Neural cell (in vitro differentiated cells): ENCODE results near the gene FOXP3. TPM values are rescaled to one million over a fixed set of nuclear protein-coding genes. Genes with fewer than 3 reads are reported as not detected.

Source experiments
- H2AFZ ChIP-seq: fragments of 200-600, 300-800 bp; sonication (generic), shearing (Covaris generic); 2 replicates; pipeline ENCODE4 v1.6.0; 2014; ENCODE audit warnings: low read depth, mild to moderate bottlenecking, antibody characterized with exemption, low read length, moderate library complexity
- H3F3A ChIP-seq: fragments of 200-600 bp; shearing (Covaris generic); 2 replicates; pipeline ENCODE4 v1.6.1; 2016; ENCODE audit warnings: mild to moderate bottlenecking, moderate library complexity, mixed read lengths, antibody characterized with exemption, low read length; ENCODE audit not compliant: insufficient read depth, poor library complexity, severe bottlenecking
- H3K27ac ChIP-seq: fragments of 200-600, 300-800 bp; sonication (generic), shearing (Covaris generic); 2 replicates; pipeline ENCODE4 v1.5.1; 2014; ENCODE audit warnings: mild to moderate bottlenecking, low read length, moderate library complexity
- H3K27me3 ChIP-seq: fragments of 300-800, 200-600 bp; sonication (generic), shearing (Covaris generic); 2 replicates; pipeline ENCODE4 v1.6.0; 2014; ENCODE audit warnings: mild to moderate bottlenecking, low read depth, low read length, moderate library complexity; ENCODE audit not compliant: insufficient read depth
- H3K36me3 ChIP-seq: fragments of 300-800, 200-600 bp; sonication (generic), shearing (Covaris generic); 2 replicates; pipeline ENCODE4 v1.5.1; 2014; ENCODE audit warnings: mild to moderate bottlenecking, antibody characterized with exemption, low read length, moderate library complexity; ENCODE audit not compliant: insufficient read depth
- H3K4me2 ChIP-seq: fragments of 300-800, 200-600 bp; sonication (generic), shearing (Covaris generic); 2 replicates; pipeline ENCODE4 v1.6.0; 2014; ENCODE audit warnings: mild to moderate bottlenecking, low read length
- H3K4me3 ChIP-seq: fragments of 300-800, 200-600 bp; sonication (generic), shearing (Covaris generic); 2 replicates; pipeline ENCODE4 v1.5.1; 2014; ENCODE audit warnings: mild to moderate bottlenecking, low read length, moderate library complexity
- H3K79me2 ChIP-seq: fragments of 200-600 bp; shearing (Covaris generic); replicated peaks from 2 replicates; pipeline ENCODE4 v1.6.0; 2014; ENCODE audit warnings: mild to moderate bottlenecking, low read length, moderate library complexity; ENCODE audit not compliant: insufficient read depth
- H3K9ac ChIP-seq: fragments of 300-800, 200-600 bp; sonication (generic), shearing (Covaris generic); 2 replicates; pipeline ENCODE4 v1.6.1; 2016; ENCODE audit warnings: mild to moderate bottlenecking, low read length, mixed read lengths
- H3K9me2 ChIP-seq: fragments of 200-600 bp; shearing (Covaris generic); 2 replicates; pipeline ENCODE4 v1.6.1; 2016; ENCODE audit warnings: mild to moderate bottlenecking, low read length, mixed read lengths; ENCODE audit not compliant: insufficient read depth
- H3K9me3 ChIP-seq: fragments of 200-600, 300-800 bp; sonication (generic), shearing (Covaris generic); 2 replicates; pipeline ENCODE4 v1.6.1; 2016; ENCODE audit warnings: mild to moderate bottlenecking, mixed run types, low read length, moderate library complexity, mixed read lengths
- H4K20me1 ChIP-seq: fragments of 200-600 bp; shearing (Covaris generic); 2 replicates; pipeline ENCODE4 v1.6.1; 2016; ENCODE audit warnings: mild to moderate bottlenecking, mixed run types; ENCODE audit not compliant: insufficient read depth
- EP300 ChIP-seq: fragments of 450-650 bp; conservative IDR thresholded peaks from 2 replicates; pipeline ENCODE4 v1.6.1; 2014; ENCODE audit warnings: antibody characterized with exemption, mild to moderate bottlenecking, moderate library complexity; ENCODE audit not compliant: poor library complexity, severe bottlenecking
- EZH2 ChIP-seq: fragments of 200-600, 300-800 bp; shearing (Covaris generic), sonication (generic); IDR thresholded peaks from 2 replicates; pipeline ENCODE4 v1.6.1; 2014; ENCODE audit warnings: antibody characterized with exemption, low read length, borderline replicate concordance, mild to moderate bottlenecking; ENCODE audit not compliant: insufficient read depth, poor library complexity, severe bottlenecking
- MXI1 ChIP-seq: fragments of 450-650 bp; conservative IDR thresholded peaks from 2 replicates; pipeline ENCODE4 v1.6.1; 2014; ENCODE audit warnings: antibody characterized with exemption, mild to moderate bottlenecking; ENCODE audit not compliant: poor library complexity, severe bottlenecking
- POLR2AphosphoS5 ChIP-seq: IDR thresholded peaks from 2 replicates; pipeline ENCODE4 v1.6.1; 2012
- RAD21 ChIP-seq: fragments of 450-650 bp; conservative IDR thresholded peaks from 2 replicates; pipeline ENCODE4 v1.6.1; 2014; ENCODE audit warnings: antibody characterized with exemption, mild to moderate bottlenecking, moderate library complexity
- SMC3 ChIP-seq: fragments of 450-650 bp; conservative IDR thresholded peaks from 2 replicates; pipeline ENCODE4 v1.6.1; 2014; ENCODE audit warnings: antibody characterized with exemption, mild to moderate bottlenecking, moderate library complexity; ENCODE audit not compliant: poor library complexity
- TAF1 ChIP-seq: IDR thresholded peaks from 2 replicates; pipeline ENCODE4 v1.6.1; 2012; ENCODE audit warnings: low read depth
- polyA plus RNA-seq: library from polyadenylated mRNA; depleted of rRNA; stranded (reverse); fragments of >200 nt; gene quantifications from 2 replicates; pipeline ENCODE4 v1.2.3, GENCODE V29; 2014
- TF ChIP-seq, protein P1 (sequence below): IDR thresholded peaks from 2 replicates; pipeline ENCODE4 v1.6.1; 2012; ENCODE audit warnings: borderline replicate concordance
- TF ChIP-seq, protein P2 (sequence below): fragments of 450-650 bp; IDR thresholded peaks from 2 replicates; pipeline ENCODE4 v1.5.1; 2014; ENCODE audit warnings: antibody characterized with exemption, mild to moderate bottlenecking, moderate library complexity; ENCODE audit not compliant: poor library complexity, severe bottlenecking

Gene FOXP3
- polyA plus RNA-seq, 1 donor from 2014 or later, result not detected

DNA sequence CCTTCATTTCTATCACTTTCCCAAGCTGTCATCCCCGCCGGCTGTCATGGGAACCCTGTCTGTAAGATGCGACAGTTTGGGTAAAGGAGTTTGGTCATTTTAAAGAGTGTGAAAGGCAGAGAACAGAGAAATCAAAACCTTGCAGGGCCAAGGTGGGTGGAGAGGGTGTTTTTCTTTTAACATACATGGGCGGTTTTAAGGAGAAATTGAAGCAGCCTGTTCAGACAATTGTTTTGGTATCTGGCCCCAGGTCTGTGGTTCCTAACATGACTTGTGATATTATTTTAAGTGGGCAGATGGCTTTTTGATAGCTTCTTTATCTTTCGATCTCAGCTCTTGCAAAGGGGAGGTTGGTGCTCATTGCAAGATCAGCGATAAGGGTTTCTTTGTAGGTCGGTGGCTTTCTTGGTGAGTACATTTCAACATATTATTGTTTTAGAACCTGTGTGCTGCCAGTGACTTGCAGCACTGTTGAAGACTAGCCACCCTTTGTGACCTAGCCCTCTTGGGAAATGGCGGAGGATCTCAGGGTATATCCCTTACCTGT lies 8.7 kb upstream of the FOXP3 start:
- Histone ChIP-seq H3F3A (no peaks in the 10 kb centered on the region), H3K27ac (no peak overlapping the region), H3K79me2 (peaks cover 6% of the 10 kb centered on the region), H4K20me1 (no peaks in the 10 kb centered on the region), H3K9me2 (no peaks in the 10 kb centered on the region), H3K9ac (peak overlapping the region; percentile 12), H3K4me3 (peak overlapping the region; percentile 69), H2AFZ (no peak overlapping the region), H3K27me3 (no peaks in the 10 kb centered on the region), H3K36me3 (no peaks in the 10 kb centered on the region), H3K9me3 (no peaks in the 10 kb centered on the region), H3K4me2 (no peak overlapping the region)
- TF ChIP-seq MXI1, result no peak
- TF ChIP-seq, protein P1, sequence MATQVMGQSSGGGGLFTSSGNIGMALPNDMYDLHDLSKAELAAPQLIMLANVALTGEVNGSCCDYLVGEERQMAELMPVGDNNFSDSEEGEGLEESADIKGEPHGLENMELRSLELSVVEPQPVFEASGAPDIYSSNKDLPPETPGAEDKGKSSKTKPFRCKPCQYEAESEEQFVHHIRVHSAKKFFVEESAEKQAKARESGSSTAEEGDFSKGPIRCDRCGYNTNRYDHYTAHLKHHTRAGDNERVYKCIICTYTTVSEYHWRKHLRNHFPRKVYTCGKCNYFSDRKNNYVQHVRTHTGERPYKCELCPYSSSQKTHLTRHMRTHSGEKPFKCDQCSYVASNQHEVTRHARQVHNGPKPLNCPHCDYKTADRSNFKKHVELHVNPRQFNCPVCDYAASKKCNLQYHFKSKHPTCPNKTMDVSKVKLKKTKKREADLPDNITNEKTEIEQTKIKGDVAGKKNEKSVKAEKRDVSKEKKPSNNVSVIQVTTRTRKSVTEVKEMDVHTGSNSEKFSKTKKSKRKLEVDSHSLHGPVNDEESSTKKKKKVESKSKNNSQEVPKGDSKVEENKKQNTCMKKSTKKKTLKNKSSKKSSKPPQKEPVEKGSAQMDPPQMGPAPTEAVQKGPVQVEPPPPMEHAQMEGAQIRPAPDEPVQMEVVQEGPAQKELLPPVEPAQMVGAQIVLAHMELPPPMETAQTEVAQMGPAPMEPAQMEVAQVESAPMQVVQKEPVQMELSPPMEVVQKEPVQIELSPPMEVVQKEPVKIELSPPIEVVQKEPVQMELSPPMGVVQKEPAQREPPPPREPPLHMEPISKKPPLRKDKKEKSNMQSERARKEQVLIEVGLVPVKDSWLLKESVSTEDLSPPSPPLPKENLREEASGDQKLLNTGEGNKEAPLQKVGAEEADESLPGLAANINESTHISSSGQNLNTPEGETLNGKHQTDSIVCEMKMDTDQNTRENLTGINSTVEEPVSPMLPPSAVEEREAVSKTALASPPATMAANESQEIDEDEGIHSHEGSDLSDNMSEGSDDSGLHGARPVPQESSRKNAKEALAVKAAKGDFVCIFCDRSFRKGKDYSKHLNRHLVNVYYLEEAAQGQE, result no peak
- TF ChIP-seq, protein P2, sequence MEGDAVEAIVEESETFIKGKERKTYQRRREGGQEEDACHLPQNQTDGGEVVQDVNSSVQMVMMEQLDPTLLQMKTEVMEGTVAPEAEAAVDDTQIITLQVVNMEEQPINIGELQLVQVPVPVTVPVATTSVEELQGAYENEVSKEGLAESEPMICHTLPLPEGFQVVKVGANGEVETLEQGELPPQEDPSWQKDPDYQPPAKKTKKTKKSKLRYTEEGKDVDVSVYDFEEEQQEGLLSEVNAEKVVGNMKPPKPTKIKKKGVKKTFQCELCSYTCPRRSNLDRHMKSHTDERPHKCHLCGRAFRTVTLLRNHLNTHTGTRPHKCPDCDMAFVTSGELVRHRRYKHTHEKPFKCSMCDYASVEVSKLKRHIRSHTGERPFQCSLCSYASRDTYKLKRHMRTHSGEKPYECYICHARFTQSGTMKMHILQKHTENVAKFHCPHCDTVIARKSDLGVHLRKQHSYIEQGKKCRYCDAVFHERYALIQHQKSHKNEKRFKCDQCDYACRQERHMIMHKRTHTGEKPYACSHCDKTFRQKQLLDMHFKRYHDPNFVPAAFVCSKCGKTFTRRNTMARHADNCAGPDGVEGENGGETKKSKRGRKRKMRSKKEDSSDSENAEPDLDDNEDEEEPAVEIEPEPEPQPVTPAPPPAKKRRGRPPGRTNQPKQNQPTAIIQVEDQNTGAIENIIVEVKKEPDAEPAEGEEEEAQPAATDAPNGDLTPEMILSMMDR, result no peak
- no peak for TF ChIP-seq SMC3
- no peak for TF ChIP-seq EP300
- TF ChIP-seq TAF1, result no peak
- TF ChIP-seq RAD21, result no peak
- TF ChIP-seq EZH2, result no peak
- no peak for TF ChIP-seq POLR2AphosphoS5

DNA sequence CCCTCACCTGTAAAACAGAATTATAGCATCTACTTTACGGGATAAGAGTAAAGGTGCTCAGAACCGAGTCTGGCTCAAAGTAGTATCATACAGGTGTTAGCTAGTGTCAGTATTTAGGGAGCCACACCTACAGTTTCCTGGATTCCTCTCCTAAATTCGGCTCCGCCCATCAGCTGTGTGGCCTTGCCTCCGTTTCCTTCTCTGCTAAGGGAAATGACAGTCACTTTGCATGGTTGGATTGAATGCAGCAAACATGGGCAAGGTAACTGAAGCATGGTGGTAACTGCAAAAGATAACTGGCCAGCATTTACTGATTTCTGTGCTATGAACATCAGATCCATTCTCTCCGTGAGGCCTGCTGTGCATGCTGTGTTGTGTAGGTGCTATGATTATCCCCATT lies 7.9 kb upstream of the FOXP3 start:
- Histone ChIP-seq H4K20me1 (no peaks in the 10 kb centered on the region), H3K9ac (peak overlapping the region; percentile 12), H3K9me2 (no peaks in the 10 kb centered on the region), H3K27me3 (no peaks in the 10 kb centered on the region), H3K36me3 (no peaks in the 10 kb centered on the region), H3K9me3 (no peaks in the 10 kb centered on the region), H3K27ac (no peak overlapping the region), H3K4me3 (peak overlapping the region; percentile 69), H2AFZ (no peak overlapping the region), H3K79me2 (peaks cover 6% of the 10 kb centered on the region), H3K4me2 (no peak overlapping the region), H3F3A (no peaks in the 10 kb centered on the region)
- no peak for TF ChIP-seq TAF1
- no peak for TF ChIP-seq MXI1
- TF ChIP-seq RAD21, result no peak
- TF ChIP-seq EP300, result no peak
- no peak for TF ChIP-seq SMC3
- no peak for TF ChIP-seq POLR2AphosphoS5
- TF ChIP-seq, protein P1, result no peak
- TF ChIP-seq, protein P2, result no peak
